BJ (cell line): ENCODE measurements around the gene CRNN. TPM values are rescaled to one million over a fixed set of nuclear protein-coding genes. Genes with fewer than 3 reads are reported as not detected.

Experiments used
- CTCF ChIA-PET: fragments of 350-600 bp; formaldehyde crosslinking; extraction: SDS; loops from one replicate; lab custom pipeline; 2021; ENCODE audit warnings: antibody characterized with exemption, inconsistent platforms; lab: Yijun Ruan, JAX
- POLR2A ChIA-PET: fragments of 300-600 bp; sonication (Branson Sonifier 250); formaldehyde crosslinking; extraction: SDS; loops from one replicate; lab custom pipeline; 2021; ENCODE audit warnings: antibody characterized with exemption; lab: Charles Lee
- DNase-seq: peaks from one replicate; pipeline ENCODE4 v3.0.0-alpha.2; 2011; ENCODE audit warnings: low read depth
- H3K27me3 ChIP-seq: 2 replicates; pipeline ENCODE4 v1.6.0; 2011; ENCODE audit warnings: low read length; ENCODE audit not compliant: control insufficient read depth, insufficient read depth
- H3K36me3 ChIP-seq: 2 replicates; pipeline ENCODE4 v1.5.1; 2011; ENCODE audit warnings: low read length; ENCODE audit not compliant: control insufficient read depth, insufficient read depth
- H3K4me3 ChIP-seq: 2 replicates; pipeline ENCODE4 v1.5.1; 2011; ENCODE audit warnings: low read depth, mild to moderate bottlenecking, control low read depth, low read length
- polyA plus RNA-seq: library from polyadenylated mRNA; depleted of rRNA; stranded (reverse); fragments of >200 nt; gene quantifications from 2 replicates; pipeline ENCODE4 v1.2.3, GENCODE V29; 2011
- TF ChIP-seq, protein P1 (sequence below): IDR thresholded peaks from 2 replicates; pipeline ENCODE4 v1.5.1; 2011; ENCODE audit warnings: low read depth, mild to moderate bottlenecking, control low read depth, inconsistent platforms, low read length, moderate library complexity; ENCODE audit not compliant: insufficient read depth

CRNN gene
- polyA plus RNA-seq, 1 experiment: not detected

DNA sequence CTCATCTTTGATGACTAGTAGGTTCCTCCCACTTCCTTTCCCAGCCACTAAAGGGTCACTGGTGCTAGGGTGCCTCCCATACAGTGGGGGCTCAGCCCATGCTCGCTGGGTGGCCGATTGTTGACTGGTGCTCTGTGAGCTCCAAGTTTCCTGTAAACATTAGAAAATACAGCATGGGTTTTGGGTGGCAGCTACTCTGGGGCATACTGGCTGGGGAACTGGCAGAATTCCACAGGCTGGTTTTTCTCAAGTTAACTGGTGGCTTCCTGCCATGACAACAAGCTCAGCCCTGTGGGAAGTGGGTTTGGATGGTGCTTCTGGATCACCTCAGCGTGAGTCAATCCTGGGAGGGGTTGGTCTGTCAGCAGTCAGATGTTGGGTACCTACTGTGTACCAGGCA lies 28.7 kb upstream of the CRNN start:
- Histone ChIP-seq H3K36me3 (no peaks in the 10 kb centered on the region), H3K4me3 (no peak overlapping the region), H3K27me3 (peaks cover 1% of the 10 kb centered on the region)
- ChIA-PET CTCF (interaction anchor here (1.0 to 3.9 kb wide), 4 partner anchors 12 to 256 kb away, joined by 3 to 47 read pairs (median 16); no protein-coding TSS in a partner anchor), POLR2A (interaction anchor here (0.7 kb wide), 1 partner anchor 15 kb away, joined by 3 read pairs; no protein-coding TSS in a partner anchor)
- TF ChIP-seq, protein P1, sequence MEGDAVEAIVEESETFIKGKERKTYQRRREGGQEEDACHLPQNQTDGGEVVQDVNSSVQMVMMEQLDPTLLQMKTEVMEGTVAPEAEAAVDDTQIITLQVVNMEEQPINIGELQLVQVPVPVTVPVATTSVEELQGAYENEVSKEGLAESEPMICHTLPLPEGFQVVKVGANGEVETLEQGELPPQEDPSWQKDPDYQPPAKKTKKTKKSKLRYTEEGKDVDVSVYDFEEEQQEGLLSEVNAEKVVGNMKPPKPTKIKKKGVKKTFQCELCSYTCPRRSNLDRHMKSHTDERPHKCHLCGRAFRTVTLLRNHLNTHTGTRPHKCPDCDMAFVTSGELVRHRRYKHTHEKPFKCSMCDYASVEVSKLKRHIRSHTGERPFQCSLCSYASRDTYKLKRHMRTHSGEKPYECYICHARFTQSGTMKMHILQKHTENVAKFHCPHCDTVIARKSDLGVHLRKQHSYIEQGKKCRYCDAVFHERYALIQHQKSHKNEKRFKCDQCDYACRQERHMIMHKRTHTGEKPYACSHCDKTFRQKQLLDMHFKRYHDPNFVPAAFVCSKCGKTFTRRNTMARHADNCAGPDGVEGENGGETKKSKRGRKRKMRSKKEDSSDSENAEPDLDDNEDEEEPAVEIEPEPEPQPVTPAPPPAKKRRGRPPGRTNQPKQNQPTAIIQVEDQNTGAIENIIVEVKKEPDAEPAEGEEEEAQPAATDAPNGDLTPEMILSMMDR: no peak
- DNase-seq: no peak

DNA sequence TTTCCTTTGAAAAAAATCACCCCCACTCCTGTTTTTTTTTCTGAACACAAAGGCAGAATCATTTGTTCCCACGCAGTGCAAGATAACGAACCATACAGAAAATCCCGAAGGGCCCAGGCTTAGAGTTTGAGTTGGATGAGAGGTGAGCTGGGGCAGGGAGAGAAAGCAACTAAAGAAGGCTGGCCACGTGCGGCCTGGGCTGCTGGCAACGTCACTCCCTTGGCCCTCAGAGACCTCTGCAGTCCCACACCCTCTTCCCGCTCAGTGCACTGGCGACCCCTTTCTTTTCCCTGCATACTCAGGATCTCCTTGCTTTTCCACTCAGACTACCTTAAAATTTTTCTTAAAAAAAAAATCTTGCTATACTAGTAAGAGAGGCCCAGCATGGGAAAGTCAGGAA lies 28.2 kb upstream of the CRNN start:
- ChIA-PET POLR2A (interaction anchor here (0.7 kb wide), 1 partner anchor 16 kb away, joined by 3 read pairs; no protein-coding TSS in a partner anchor), CTCF (interaction anchor here (1.0 to 3.9 kb wide), 5 partner anchors 12 to 256 kb away, joined by 3 to 47 read pairs (median 8); no protein-coding TSS in a partner anchor)
- Histone ChIP-seq H3K4me3 (no peak overlapping the region), H3K36me3 (no peaks in the 10 kb centered on the region), H3K27me3 (peaks cover 1% of the 10 kb centered on the region)
- TF ChIP-seq, protein P1: no peak
- no peak for DNase-seq

DNA sequence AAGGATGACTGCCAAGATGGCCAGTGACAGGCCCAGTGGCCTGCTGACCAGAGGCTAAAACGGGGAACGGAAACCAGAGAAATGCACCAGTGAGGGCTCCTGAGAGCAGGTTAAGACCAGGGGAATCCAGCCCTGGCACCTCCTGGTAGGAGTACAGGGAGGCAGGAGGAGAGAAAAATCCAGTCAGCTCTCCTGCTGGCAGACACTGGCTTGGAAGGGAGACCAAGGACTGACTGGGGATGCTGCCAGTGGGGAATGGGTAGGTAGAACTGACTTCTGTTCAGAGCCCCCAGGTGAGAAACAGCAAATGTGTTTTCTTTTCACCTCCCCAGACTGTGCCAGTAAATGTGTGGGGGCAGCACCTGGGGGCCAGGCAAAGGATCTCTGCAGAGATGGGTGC lies 27.7 kb upstream of the CRNN start:
- ChIA-PET POLR2A (no interaction called here), CTCF (interaction anchor here (0.6 to 3.9 kb wide), 19 partner anchors 9 to 1075 kb away, joined by 3 to 47 read pairs (median 4); no protein-coding TSS in a partner anchor)

DNA sequence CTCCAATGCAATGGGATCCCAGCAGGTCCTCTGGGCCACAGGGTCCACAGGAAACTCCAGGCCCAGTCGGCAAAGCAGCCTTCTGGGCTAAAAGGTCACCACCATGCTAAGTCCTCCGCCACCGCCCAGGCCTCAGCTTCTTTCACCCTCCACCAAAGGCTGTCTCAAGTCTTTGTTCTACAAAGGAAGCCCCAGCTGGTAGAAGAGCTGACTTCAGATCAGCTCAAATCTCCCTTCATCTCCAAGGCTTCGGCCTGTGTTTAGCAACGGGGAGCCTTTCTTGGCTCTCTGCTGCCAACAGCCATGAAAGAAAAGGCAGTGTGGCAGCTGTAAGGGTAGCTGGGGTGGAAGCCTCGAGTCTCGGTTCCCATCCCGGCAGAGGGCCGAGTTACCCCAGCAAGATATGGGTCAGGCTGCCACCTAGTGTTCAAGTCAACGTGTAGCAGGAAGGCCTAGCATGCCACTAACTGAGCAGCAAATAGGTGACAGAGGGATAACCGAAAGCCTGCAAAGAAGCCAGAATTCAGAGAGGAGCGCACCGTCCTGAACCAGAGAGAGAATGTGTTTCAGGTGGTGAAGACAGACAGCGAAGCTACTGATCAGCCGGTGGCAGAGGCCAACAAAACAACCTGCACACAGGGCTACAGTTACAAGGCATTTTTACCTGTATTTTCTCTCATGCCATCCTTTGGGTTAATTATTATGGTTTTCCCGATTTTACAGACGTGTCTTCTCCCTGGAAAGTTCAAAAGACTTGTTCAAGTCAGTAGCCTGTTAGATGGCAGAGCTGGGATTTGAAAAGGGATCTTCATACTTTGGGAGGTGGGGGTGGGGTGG lies 26.8 kb upstream of the CRNN start:
- DNase-seq: no peak
- Histone ChIP-seq H3K27me3 (no peaks in the 10 kb centered on the region; the same call in 1 of the 2 replicates), H3K36me3 (no peaks in the 10 kb centered on the region), H3K4me3 (no peak overlapping the region)
- CTCF ChIA-PET: interaction anchor here (0.6 to 3.9 kb wide), 36 partner anchors 8 to 1074 kb away, joined by 3 to 47 read pairs (median 4); partner anchors contain the start of gene FLG2
- TF ChIP-seq, protein P1: peak; percentile 87
- POLR2A ChIA-PET: no interaction called here

More for the DNA sequence above, 27.7 kb upstream of the CRNN start:
- no peak for DNase-seq
- Histone ChIP-seq H3K27me3 (peaks cover 1% of the 10 kb centered on the region), H3K36me3 (no peaks in the 10 kb centered on the region), H3K4me3 (no peak overlapping the region)
- TF ChIP-seq, protein P1: no peak
